ENCODE data around the gene RAB11FIP4. TPM values are rescaled to one million over a fixed set of nuclear protein-coding genes. Genes with fewer than 3 reads are reported as not detected.

Gene RAB11FIP4
- total and polyA plus RNA-seq, 10 of the 15 experiments (the other 5 are each of a cell fraction or from before 2014, with no cell fraction given): 1.4 to 27.0 (median 17.6) TPM

GRCh38 chr17:31349454-31349853 is 42.0 kb upstream of the RAB11FIP4 start:
- no peak overlapping the region for H3K27ac ChIP-seq (ENCODE audit: control insufficient read depth, insufficient read depth)
- no peaks in the 10 kb centered on the region for H3K4me1 ChIP-seq (ENCODE audit: control insufficient read depth, insufficient read depth, low read length)
- no peaks in the 10 kb centered on the region for H3K9me3 ChIP-seq (replicated peaks; ENCODE audit: control insufficient read depth, insufficient read depth, low read length)
- no peak overlapping the region for H3K4me2 ChIP-seq (ENCODE audit: control insufficient read depth, insufficient read depth)
- BruUV-seq (replicated peaks): no TSS peak
- ATAC-seq (no peak), DNase-seq (ENCODE audit: low read depth, low spot score) (no peak), FAIRE-seq (no peak)
- in situ Hi-C loops (cut with MboI): no loop called here
- ChIA-PET CTCF (interaction anchor here (0.9 kb wide), 1 partner anchor 14 kb away, joined by 3 read pairs; no protein-coding TSS in a partner anchor), RAD21 (ENCODE audit: unreplicated experiment) (no interaction called here), SMC1A (ENCODE audit: uncharacterized antibody, unreplicated experiment) (interaction anchor here (0.7 to 1.2 kb wide), 3 partner anchors 10 to 58 kb away, joined by 3 to 4 read pairs (median 3); no protein-coding TSS in a partner anchor), POLR2A (interaction anchor here (0.6 kb wide), 1 partner anchor 50 kb away, joined by 3 read pairs; no protein-coding TSS in a partner anchor)
- no peak overlapping the region for H2AFZ ChIP-seq (ENCODE audit: control insufficient read depth, low read depth, low read length)
- H3K9ac ChIP-seq (ENCODE audit: control insufficient read depth, insufficient read depth, low read length): no peak overlapping the region
- H4K20me1 ChIP-seq (ENCODE audit: control insufficient read depth, insufficient read depth): no peaks in the 10 kb centered on the region
- H3K79me2 ChIP-seq (ENCODE audit: control insufficient read depth, insufficient read depth, low read length): no peaks in the 10 kb centered on the region
- TF ChIP-seq CHD4 (IDR thresholded peaks at IDR 0.05) (no peak), SMC3 (IDR thresholded peaks at IDR 0.05; ENCODE audit: borderline replicate concordance, low read length) (no peak), MEF2A (IDR thresholded peaks at IDR 0.05; ENCODE audit: insufficient read depth, low read depth, low read length) (no peak), TARDBP (IDR thresholded peaks at IDR 0.05; ENCODE audit: borderline replicate concordance) (no peak), CBX5 (IDR thresholded peaks at IDR 0.05; ENCODE audit: low read depth) (no peak), SREBF2 (IDR thresholded peaks at IDR 0.05; ENCODE audit: low read length) (no peak), BRCA1 (IDR thresholded peaks at IDR 0.05; ENCODE audit: low read depth, low read length) (no peak), ZBTB40 (IDR thresholded peaks at IDR 0.05; ENCODE audit: borderline replicate concordance) (no peak), ZNF687 (IDR thresholded peaks at IDR 0.05) (no peak), ZBTB11 (CRISPR knock-in tag; IDR thresholded peaks at IDR 0.05) (no peak), KDM1A (IDR thresholded peaks at IDR 0.05; ENCODE audit: borderline replicate concordance) (no peak), NR2C2 (IDR thresholded peaks at IDR 0.05; ENCODE audit: borderline replicate concordance, control insufficient read depth, insufficient read length, low read depth) (no peak)
- H3K4me3 ChIP-seq: no peak overlapping the region
- intact Hi-C loops (cut with micrococcal nuclease; ENCODE audit: unreplicated experiment): no loop called here
- peaks cover 0 to 4% of the 10 kb centered on the region in 2 experiments; a peak in 1 of 4 replicates for H3K36me3 ChIP-seq (ENCODE audit: control insufficient read depth in 2 of 2, insufficient read depth in 2 of 2, low read length in 1 of 2)
- no peaks in the 10 kb centered on the region for H3K27me3 ChIP-seq (replicated peaks in 1 of 2; ENCODE audit: control insufficient read depth in 2 of 2, insufficient read depth in 2 of 2, low read length in 1 of 2)
